ENCODE results near the gene DAD1.

The DAD1 gene

GRCh38 chr14:22519877-22520685 lies 68.9 kb downstream of the DAD1 start:
- TF ChIP-seq CTCF (IDR thresholded peaks at IDR 0.05; ENCODE audit: control insufficient read depth, extremely low read depth, insufficient read depth) = no peak
- no peak overlapping the region for H3K4me3 ChIP-seq (ENCODE audit: low read depth, low read length)
- DNase-seq (ENCODE audit: low read depth) = no peak

- TF ChIP-seq CTCF (IDR thresholded peaks at IDR 0.05; ENCODE audit: control insufficient read depth, extremely low read depth, insufficient read depth) = no peak
- no peak overlapping the region for H3K4me3 ChIP-seq (ENCODE audit: low read depth, low read length)
- no peak for DNase-seq (ENCODE audit: low read depth)
Measured at GRCh38 chr14:22518073-22518472, 71.0 kb downstream of the DAD1 start.

- no peak for DNase-seq (ENCODE audit: low read depth)
- H3K4me3 ChIP-seq (ENCODE audit: low read depth, low read length) = no peak overlapping the region
- TF ChIP-seq CTCF (IDR thresholded peaks at IDR 0.05; ENCODE audit: control insufficient read depth, extremely low read depth, insufficient read depth) = no peak
Measured at GRCh38 chr14:22517117-22517720, 71.8 kb downstream of the DAD1 start.

- no peak for DNase-seq (ENCODE audit: low read depth)
- TF ChIP-seq CTCF (IDR thresholded peaks at IDR 0.05; ENCODE audit: control insufficient read depth, extremely low read depth, insufficient read depth) = no peak
- no peak overlapping the region for H3K4me3 ChIP-seq (ENCODE audit: low read depth, low read length)
Measured at GRCh38 chr14:22515929-22516328, 73.1 kb downstream of the DAD1 start.
